Stomach (tissue), 4 donors: ENCODE measurements around the gene FLYWCH1.

Experiments used
- POLR2A ChIP-seq, 4 donors: fragments of 450-650 bp; IDR thresholded peaks; one replicate each; pipeline ENCODE4 v1.6.1; 2016; ENCODE audit warnings: antibody characterized with exemption in 4 of 4, control low read depth in 2 of 4, mild to moderate bottlenecking in 1 of 4, moderate library complexity in 1 of 4
- POLR2AphosphoS5 ChIP-seq, 3 donors: sonication (generic); formaldehyde crosslinking; IDR thresholded peaks; one replicate each; pipeline ENCODE4 v1.6.1; 2016; ENCODE audit warnings: antibody characterized with exemption in 3 of 3
- TF ChIP-seq, protein P1 (sequence below), 7 experiments: fragments of 450-650 bp in 4 of 7; fragments of 200-600 bp in 3 of 7; sonication (generic) in 3 of 7; IDR thresholded peaks; one replicate each; pipeline ENCODE4 v1.5.1; 2016 to 2019; ENCODE audit warnings: antibody characterized with exemption in 7 of 7, control low read depth in 2 of 7, mild to moderate bottlenecking in 1 of 7

DNA sequence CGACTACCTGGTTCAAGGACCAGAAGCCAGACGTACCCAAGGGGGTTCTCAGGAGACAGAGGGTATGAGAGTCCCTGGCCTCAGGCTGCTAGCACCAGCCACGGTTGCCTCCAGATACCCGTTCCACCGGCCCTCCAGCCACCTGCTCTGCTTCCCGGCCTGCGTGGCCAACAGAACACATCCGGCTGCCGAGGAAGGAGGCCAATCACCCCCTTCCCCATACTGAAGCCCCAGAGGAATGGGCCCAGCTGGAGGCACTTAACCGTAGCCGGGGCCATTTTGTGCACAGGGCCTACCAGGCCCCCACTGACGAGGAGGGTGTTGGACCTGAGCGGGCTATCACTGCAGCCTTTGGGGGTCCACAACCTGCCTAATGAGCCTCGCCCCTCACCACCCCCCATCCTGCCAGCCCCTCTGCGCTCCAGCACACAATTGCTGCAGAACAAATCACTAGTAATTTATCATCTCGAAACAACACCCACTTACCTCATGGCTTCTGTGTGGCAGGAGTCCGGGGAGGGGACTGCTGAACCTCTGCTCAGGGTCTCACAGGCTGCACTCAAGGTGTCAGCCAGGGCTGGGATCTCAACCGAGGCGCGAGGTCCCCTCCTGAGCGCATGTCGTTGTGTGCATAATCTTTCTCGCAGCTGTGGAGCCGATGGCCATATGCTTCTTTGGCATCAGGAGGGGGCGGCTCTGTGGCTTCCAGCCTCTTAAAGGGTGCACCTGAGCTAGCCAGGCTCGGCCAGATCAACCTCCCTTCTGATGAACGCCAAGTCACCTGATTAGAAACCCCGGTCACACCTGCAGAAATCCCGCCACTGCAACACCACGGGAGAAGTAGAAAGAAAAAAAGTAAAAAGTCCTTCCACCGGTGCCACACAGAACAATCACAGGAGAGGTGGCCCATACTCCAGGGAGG lies 42.2 kb downstream of the FLYWCH1 start:
- TF ChIP-seq, protein P1, sequence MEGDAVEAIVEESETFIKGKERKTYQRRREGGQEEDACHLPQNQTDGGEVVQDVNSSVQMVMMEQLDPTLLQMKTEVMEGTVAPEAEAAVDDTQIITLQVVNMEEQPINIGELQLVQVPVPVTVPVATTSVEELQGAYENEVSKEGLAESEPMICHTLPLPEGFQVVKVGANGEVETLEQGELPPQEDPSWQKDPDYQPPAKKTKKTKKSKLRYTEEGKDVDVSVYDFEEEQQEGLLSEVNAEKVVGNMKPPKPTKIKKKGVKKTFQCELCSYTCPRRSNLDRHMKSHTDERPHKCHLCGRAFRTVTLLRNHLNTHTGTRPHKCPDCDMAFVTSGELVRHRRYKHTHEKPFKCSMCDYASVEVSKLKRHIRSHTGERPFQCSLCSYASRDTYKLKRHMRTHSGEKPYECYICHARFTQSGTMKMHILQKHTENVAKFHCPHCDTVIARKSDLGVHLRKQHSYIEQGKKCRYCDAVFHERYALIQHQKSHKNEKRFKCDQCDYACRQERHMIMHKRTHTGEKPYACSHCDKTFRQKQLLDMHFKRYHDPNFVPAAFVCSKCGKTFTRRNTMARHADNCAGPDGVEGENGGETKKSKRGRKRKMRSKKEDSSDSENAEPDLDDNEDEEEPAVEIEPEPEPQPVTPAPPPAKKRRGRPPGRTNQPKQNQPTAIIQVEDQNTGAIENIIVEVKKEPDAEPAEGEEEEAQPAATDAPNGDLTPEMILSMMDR (IDR thresholded peaks at IDR 0.05) = no peak
- no peak for TF ChIP-seq POLR2A (IDR thresholded peaks at IDR 0.05)
- TF ChIP-seq POLR2AphosphoS5 (IDR thresholded peaks at IDR 0.05) = no peak
